Tibial nerve (tissue), 4 donors: ENCODE data around the gene RELL1. TPM values are rescaled to one million over a fixed set of nuclear protein-coding genes. Genes with fewer than 3 reads are reported as not detected.

ENCODE experiments used
- DNase-seq, 2 donors: peaks; one replicate each; pipeline ENCODE4 v3.0.0-alpha.2; 2019; ENCODE audit warnings: low spot score in 2 of 2
- H3K27ac ChIP-seq, 4 donors: fragments of 200-600 bp; sonication (generic) in 3 of 4; one replicate each; pipeline ENCODE4 v1.5.1; 2017 to 2019; ENCODE audit warnings: mild to moderate bottlenecking in 1 of 4
- H3K27me3 ChIP-seq, 2 donors: fragments of 200-600 bp; sonication (generic) in 1 of 2; one replicate each; pipeline versions ENCODE4 v1.5.1 to v1.6.0; 2017 to 2019
- H3K36me3 ChIP-seq, 3 donors: fragments of 200-600 bp; sonication (generic); one replicate each; pipeline ENCODE4 v1.5.1; 2018 to 2019
- H3K4me1 ChIP-seq, 4 donors: fragments of 200-600 bp; sonication (generic) in 3 of 4; one replicate each; pipeline ENCODE4 v1.5.1; 2017 to 2019
- H3K4me3 ChIP-seq, 4 donors: fragments of 200-600 bp; sonication (generic) in 3 of 4; one replicate each; pipeline ENCODE4 v1.5.1; 2017 to 2019; ENCODE audit warnings: mild to moderate bottlenecking in 1 of 4, moderate library complexity in 1 of 4
- H3K9me3 ChIP-seq, 4 donors: fragments of 200-600 bp; sonication (generic) in 3 of 4; one replicate each; pipeline ENCODE4 v1.5.1; 2017 to 2019
- EP300 ChIP-seq, 2 donors: sonication (generic); formaldehyde crosslinking; IDR thresholded peaks; one replicate each; pipeline ENCODE4 v1.6.1; 2017; ENCODE audit warnings: antibody characterized with exemption in 2 of 2, mild to moderate bottlenecking in 1 of 2
- POLR2A ChIP-seq, 2 donors: fragments of 450-650 bp; IDR thresholded peaks; one replicate each; pipeline ENCODE4 v1.6.1; 2017; ENCODE audit warnings: antibody characterized with exemption in 2 of 2, mild to moderate bottlenecking in 2 of 2, moderate library complexity in 2 of 2
- WGBS, 2 donors: methylation state at CpG; one replicate each; pipeline ENCODE4 v1.1.5; 2018; 5-methylcytosine and 5-hydroxymethylcytosine counted together
- total RNA-seq, 4 donors: library from RNA; depleted of rRNA; stranded (reverse); fragments of >200 nt; gene quantifications; one replicate each; pipeline ENCODE4 v1.1.0, GENCODE V29; 2016
- TF ChIP-seq, protein P1 (sequence below), 5 experiments: fragments of 200-600 bp in 3 of 5; fragments of 450-650 bp in 2 of 5; sonication (generic) in 3 of 5; IDR thresholded peaks; one replicate each; pipeline ENCODE4 v1.5.1; 2016 to 2019; ENCODE audit warnings: antibody characterized with exemption in 5 of 5, mild to moderate bottlenecking in 3 of 5, moderate library complexity in 2 of 5

The RELL1 gene
- total RNA-seq, 4 donors from 2014 or later: 43.8 to 78.0 (median 61.2) TPM

DNA sequence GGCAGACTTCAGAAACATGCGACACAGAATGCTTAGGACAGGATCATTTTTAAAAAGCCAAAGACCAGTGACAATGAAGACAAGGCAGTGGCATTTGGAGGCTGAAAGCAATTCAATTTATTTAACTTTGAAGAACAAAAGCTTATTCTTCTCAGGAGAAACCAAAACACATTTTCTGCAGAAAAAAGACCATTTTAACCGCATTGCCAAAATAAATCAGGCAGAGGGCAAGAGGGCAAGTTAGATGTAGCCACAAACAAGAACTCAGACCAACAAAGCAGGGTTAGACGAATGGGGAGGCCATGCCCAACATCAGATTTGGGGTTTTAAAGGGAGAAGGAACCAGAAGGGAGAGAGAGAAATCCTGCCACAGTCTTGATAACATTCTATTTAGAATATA is 58.9 kb downstream of the RELL1 start:
- no peaks in the 10 kb centered on the region for H3K9me3 ChIP-seq
- DNase-seq: no peak
- peak overlapping the region in 2 of 4 donors; percentile 39 to 52 for H3K27ac ChIP-seq
- no peaks in the 10 kb centered on the region for H3K27me3 ChIP-seq
- 24 to 32% methylated on average over 3 of the region's 3 CpGs for WGBS, 2 donors
- no peak overlapping the region for H3K4me3 ChIP-seq
- TF ChIP-seq EP300 (IDR thresholded peaks at IDR 0.05) (no peak), POLR2A (IDR thresholded peaks at IDR 0.05) (no peak)
- TF ChIP-seq, protein P1, sequence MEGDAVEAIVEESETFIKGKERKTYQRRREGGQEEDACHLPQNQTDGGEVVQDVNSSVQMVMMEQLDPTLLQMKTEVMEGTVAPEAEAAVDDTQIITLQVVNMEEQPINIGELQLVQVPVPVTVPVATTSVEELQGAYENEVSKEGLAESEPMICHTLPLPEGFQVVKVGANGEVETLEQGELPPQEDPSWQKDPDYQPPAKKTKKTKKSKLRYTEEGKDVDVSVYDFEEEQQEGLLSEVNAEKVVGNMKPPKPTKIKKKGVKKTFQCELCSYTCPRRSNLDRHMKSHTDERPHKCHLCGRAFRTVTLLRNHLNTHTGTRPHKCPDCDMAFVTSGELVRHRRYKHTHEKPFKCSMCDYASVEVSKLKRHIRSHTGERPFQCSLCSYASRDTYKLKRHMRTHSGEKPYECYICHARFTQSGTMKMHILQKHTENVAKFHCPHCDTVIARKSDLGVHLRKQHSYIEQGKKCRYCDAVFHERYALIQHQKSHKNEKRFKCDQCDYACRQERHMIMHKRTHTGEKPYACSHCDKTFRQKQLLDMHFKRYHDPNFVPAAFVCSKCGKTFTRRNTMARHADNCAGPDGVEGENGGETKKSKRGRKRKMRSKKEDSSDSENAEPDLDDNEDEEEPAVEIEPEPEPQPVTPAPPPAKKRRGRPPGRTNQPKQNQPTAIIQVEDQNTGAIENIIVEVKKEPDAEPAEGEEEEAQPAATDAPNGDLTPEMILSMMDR (IDR thresholded peaks at IDR 0.05): no peak
- peaks cover 0 to 56% (median 9%) of the 10 kb centered on the region in 4 donors for H3K4me1 ChIP-seq
- peaks cover 0 to 24% (median 0%) of the 10 kb centered on the region in 3 donors for H3K36me3 ChIP-seq

DNA sequence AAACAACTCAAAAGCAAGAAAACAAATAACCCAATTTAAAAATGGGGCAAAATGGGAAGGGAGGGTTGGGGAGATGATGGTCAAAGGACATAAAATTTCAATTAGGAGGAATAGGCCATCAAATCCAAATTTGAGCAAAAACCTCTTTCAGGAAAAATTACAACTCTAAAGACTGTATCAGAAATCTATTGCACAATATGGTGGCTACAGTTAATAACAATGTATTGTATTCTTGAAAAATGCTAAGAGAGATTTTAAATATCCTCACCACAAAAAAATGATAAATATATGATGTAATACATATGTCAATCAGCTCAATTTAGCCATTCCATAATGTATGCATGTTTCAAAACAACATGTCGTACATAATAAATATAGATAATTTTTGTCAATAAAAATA is 60.7 kb downstream of the RELL1 start:
- H3K4me3 ChIP-seq: no peak overlapping the region
- no peaks in the 10 kb centered on the region for H3K27me3 ChIP-seq
- H3K9me3 ChIP-seq: no peaks in the 10 kb centered on the region
- H3K4me1 ChIP-seq: peaks cover 0 to 50% (median 9%) of the 10 kb centered on the region in 4 donors
- DNase-seq: no peak
- 59 to 72% methylated on average over 1 of the region's 1 CpG for WGBS, 2 donors
- peaks cover 0 to 10% (median 0%) of the 10 kb centered on the region in 3 donors for H3K36me3 ChIP-seq
- H3K27ac ChIP-seq: no peak overlapping the region
- TF ChIP-seq EP300 (IDR thresholded peaks at IDR 0.05): no peak

DNA sequence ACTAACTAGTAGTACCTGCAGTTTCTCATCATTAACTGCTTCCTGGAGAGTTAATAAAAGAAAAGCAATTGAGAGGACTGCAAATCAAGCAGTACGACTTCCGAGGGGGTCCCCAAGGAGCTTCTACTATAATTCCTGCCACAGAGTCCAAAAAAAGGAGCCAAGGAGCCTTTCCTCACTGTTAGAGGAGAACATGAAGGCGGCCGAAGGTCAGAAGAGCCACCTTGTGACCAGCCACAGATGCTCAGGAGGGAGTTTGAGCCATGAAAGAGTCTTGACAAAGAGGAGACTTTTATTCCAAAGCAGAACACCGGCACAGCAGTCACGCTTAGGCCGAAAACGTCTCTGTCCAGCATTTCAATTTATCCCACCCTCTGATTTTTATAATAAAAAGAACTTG is 62.2 kb downstream of the RELL1 start:
- no peaks in the 10 kb centered on the region for H3K9me3 ChIP-seq
- no peaks in the 10 kb centered on the region for H3K27me3 ChIP-seq
- H3K4me1 ChIP-seq: peaks cover 0 to 39% (median 9%) of the 10 kb centered on the region in 4 donors
- 62 to 65% methylated on average over 8 of the region's 8 CpGs for WGBS, 2 donors
- DNase-seq: no peak
- H3K4me3 ChIP-seq: no peak overlapping the region
- peak overlapping the region in 1 of 4 donors; percentile 8 for H3K27ac ChIP-seq
- peaks cover 0 to 2% (median 0%) of the 10 kb centered on the region in 3 donors for H3K36me3 ChIP-seq
- peak in 1 of 2 donors; percentile 17 for TF ChIP-seq EP300 (IDR thresholded peaks at IDR 0.05)
- TF ChIP-seq, protein P1 (IDR thresholded peaks at IDR 0.05): no peak

DNA sequence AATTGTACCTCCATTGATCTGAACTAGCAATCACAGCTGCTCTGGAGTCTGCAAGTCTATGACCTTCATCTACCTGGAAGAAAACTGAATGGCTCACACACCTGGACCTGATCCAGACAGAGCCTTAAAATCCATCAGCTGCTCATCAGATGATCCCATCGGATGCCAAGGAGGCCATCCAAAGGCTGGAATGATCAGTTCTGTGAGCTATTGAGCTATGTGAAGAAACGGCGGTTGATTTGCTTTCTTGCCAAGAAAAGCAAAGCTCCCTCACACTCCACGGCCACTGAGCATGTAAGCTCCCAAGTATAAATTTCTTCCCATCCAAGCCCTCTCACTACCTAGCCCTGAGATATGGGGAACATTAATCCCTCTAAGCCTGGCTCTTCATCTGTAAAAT is 63.1 kb downstream of the RELL1 start:
- peaks cover 0 to 9% (median 0%) of the 10 kb centered on the region in 3 donors for H3K36me3 ChIP-seq
- no peak overlapping the region for H3K4me3 ChIP-seq
- WGBS, 2 donors: 49 to 65% methylated on average over 4 of the region's 4 CpGs
- H3K9me3 ChIP-seq: no peaks in the 10 kb centered on the region
- no peak overlapping the region for H3K27ac ChIP-seq
- H3K27me3 ChIP-seq: no peaks in the 10 kb centered on the region
- H3K4me1 ChIP-seq: peaks cover 0 to 31% (median 6%) of the 10 kb centered on the region in 4 donors
- DNase-seq: no peak
- TF ChIP-seq POLR2A (IDR thresholded peaks at IDR 0.05) (no peak), EP300 (IDR thresholded peaks at IDR 0.05) (no peak)
- TF ChIP-seq, protein P1 (IDR thresholded peaks at IDR 0.05): no peak

DNA sequence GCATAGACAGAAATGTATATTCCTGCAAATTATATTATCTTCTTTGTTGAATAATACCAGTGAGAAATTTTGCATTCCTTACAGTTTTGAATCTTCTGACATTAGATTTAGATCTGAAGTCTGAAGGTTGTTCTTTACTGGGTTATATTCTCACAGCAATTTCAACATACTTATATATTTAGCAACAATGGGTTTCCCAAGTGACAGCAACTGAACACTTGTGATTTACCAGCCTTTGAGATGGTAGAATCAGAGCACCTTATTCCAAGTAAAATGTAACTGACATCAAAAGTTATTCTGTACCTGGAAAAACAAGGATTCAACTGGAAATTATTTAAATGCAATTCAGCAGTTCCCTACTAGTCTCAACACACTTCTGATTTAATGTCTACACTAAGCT is 66.0 kb downstream of the RELL1 start:
- Histone ChIP-seq H3K27me3 (no peaks in the 10 kb centered on the region), H3K9me3 (no peaks in the 10 kb centered on the region), H3K4me3 (no peak overlapping the region), H3K36me3 (peaks cover 0 to 9% (median 0%) of the 10 kb centered on the region in 3 donors), H3K4me1 (peaks cover 0 to 12% (median 0%) of the 10 kb centered on the region in 4 donors), H3K27ac (no peak overlapping the region)
- TF ChIP-seq EP300 (IDR thresholded peaks at IDR 0.05) (no peak), POLR2A (IDR thresholded peaks at IDR 0.05) (no peak)
- TF ChIP-seq, protein P1 (IDR thresholded peaks at IDR 0.05): no peak
- DNase-seq: no peak

DNA sequence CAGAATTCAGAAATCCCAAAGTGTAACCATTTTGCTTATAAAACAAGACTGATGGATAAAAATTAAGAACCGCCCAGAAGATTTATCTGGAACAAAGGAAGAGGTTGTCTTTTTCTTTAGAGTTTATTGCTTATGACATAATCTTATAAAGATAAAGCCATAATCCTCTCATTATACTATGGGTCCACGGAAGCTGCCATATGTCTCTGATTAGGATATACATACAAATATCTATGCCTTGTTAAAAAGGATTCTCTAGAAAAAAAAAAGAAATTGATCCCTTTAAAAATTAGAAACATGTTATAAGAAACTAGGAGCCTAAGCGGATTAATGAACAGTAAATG is 70.5 kb downstream of the RELL1 start:
- peaks cover 0 to 25% (median 0%) of the 10 kb centered on the region in 3 donors for H3K36me3 ChIP-seq
- no peak for DNase-seq
- TF ChIP-seq, protein P1 (IDR thresholded peaks at IDR 0.05): no peak
- TF ChIP-seq POLR2A (IDR thresholded peaks at IDR 0.05) (no peak), EP300 (IDR thresholded peaks at IDR 0.05) (no peak)
- H3K27me3 ChIP-seq: no peaks in the 10 kb centered on the region
- peaks cover 0 to 8% (median 0%) of the 10 kb centered on the region in 4 donors for H3K4me1 ChIP-seq
- no peak overlapping the region for H3K4me3 ChIP-seq
- H3K9me3 ChIP-seq: no peaks in the 10 kb centered on the region
- H3K27ac ChIP-seq: no peak overlapping the region
- WGBS, 2 donors: 81 to 84% methylated on average over 3 of the region's 3 CpGs
